Measurements from ENCODE around the gene GSG1L. TPM values are rescaled to one million over a fixed set of nuclear protein-coding genes. Genes with fewer than 3 reads are reported as not detected.
"Not testable (repeated sequence)": the region's sequence is repeated elsewhere in the genome, so short reads cannot be mapped to it uniquely, and the experiment has no call there.

The GSG1L gene
- total RNA-seq, 1 donor from 2014 or later: not detected

DNA sequence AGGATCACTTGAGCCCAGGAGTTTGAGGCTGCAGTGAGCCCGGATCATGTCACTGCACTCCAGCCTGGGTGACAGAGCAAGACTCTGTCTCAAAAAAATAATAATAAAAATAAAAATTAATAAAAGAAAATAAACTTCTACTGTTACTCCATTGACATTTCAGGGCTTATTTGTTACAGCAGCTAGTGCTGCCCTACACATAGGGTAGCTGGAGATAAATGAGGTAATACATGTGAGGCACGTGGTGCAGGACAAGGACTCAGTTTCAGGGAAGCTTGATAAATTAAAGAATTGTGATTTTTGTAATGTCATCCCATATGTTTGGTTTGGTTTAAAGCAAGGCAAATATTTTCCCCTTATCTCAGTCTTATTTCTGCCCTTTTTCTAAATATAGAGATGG is 80.3 kb downstream of the GSG1L start:
- intact Hi-C loops (cut with DNase I): no loop called here

DNA sequence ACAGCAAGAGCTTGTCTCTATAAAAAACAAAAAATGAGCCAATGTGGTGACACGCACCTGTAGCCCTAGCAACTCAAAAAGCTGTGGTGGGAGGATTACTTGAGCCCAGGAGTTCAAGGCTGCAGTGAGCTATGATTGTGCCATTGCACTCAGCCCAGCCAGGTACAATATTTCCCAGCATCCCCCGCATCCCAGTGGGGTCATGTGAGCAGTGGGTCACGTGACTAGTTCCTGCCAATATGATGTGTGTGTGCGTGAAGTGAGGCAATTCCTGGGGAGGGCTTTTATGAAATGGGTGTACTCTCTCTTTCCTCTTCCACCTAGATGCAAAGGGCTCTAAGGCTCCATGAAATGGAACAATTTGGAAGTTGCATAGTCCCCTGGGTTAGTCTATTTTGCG is 81.3 kb downstream of the GSG1L start:
- Histone ChIP-seq H3K4me1 (peaks cover 3 to 10% of the 10 kb centered on the region in 2 donors), H3K27me3 (no peaks in the 10 kb centered on the region), H3K36me3 (no peaks in the 10 kb centered on the region), H3K4me3 (no peak overlapping the region), H3K9me3 (no peaks in the 10 kb centered on the region), H3K27ac (no peak overlapping the region)
- DNase-seq (ENCODE audit: low spot score in 2 of 2): peak in 1 of 2 donors; percentile 31
- intact Hi-C loops (cut with DNase I): no loop called here
- TF ChIP-seq, protein P1, sequence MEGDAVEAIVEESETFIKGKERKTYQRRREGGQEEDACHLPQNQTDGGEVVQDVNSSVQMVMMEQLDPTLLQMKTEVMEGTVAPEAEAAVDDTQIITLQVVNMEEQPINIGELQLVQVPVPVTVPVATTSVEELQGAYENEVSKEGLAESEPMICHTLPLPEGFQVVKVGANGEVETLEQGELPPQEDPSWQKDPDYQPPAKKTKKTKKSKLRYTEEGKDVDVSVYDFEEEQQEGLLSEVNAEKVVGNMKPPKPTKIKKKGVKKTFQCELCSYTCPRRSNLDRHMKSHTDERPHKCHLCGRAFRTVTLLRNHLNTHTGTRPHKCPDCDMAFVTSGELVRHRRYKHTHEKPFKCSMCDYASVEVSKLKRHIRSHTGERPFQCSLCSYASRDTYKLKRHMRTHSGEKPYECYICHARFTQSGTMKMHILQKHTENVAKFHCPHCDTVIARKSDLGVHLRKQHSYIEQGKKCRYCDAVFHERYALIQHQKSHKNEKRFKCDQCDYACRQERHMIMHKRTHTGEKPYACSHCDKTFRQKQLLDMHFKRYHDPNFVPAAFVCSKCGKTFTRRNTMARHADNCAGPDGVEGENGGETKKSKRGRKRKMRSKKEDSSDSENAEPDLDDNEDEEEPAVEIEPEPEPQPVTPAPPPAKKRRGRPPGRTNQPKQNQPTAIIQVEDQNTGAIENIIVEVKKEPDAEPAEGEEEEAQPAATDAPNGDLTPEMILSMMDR (IDR thresholded peaks at IDR 0.05): no peak

More for the DNA sequence above, 80.3 kb downstream of the GSG1L start:
- Histone ChIP-seq H3K36me3 (no peaks in the 10 kb centered on the region), H3K4me3 (no peak overlapping the region), H3K4me1 (peaks cover 3 to 8% of the 10 kb centered on the region in 2 donors), H3K27ac (no peak overlapping the region), H3K9me3 (no peaks in the 10 kb centered on the region), H3K27me3 (no peaks in the 10 kb centered on the region)
- no peak for DNase-seq (ENCODE audit: low spot score in 2 of 2)
- TF ChIP-seq, protein P1 (IDR thresholded peaks at IDR 0.05): no peak

DNA sequence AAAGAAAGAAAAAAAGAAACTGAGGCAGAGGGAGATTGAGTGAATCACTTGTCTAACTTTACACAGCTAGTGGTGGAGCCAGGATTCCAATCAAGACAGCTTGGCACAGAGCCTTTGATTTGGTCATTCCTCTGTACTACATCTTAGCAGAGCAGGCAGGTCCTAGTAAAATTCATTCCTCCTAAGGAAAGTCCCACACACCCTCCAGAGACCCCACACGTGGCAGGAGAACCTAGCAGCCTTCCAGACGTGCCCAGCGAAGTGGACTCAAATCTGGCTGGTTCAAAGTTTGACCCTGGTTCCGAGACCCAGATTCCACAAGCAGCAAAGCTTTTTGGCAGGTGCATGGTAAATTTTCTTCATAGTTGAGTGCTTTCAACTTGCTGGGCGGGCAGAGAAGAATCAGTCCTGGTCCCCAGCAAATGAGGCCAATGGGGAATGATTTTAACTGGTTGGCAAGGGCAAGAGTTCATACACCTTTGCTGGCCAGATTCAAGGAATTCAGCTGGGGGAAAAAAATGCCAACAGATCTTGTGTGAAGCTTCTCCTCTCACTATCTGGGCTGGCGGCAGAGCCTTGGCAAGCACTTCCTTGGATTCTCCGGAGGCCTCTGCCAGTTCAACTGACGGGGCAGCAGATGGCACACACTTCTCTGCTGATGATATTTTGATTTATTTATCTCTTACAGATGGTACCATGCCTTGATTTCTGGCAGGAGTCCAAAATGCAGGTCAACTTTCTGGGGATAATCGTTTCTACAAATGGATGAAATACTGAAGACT is 82.4 kb downstream of the GSG1L start:
- H3K27me3 ChIP-seq: no peaks in the 10 kb centered on the region
- H3K9me3 ChIP-seq: no peaks in the 10 kb centered on the region
- intact Hi-C loops (cut with DNase I): no loop called here
- TF ChIP-seq, protein P1 (IDR thresholded peaks at IDR 0.05): no peak
- peak overlapping the region; percentile 15 to 54 for H3K27ac ChIP-seq
- no peaks in the 10 kb centered on the region for H3K36me3 ChIP-seq
- peak in 1 of 2 donors; percentile 64 for DNase-seq (ENCODE audit: low spot score in 2 of 2)
- H3K4me1 ChIP-seq: peaks cover 3 to 10% of the 10 kb centered on the region in 2 donors
- H3K4me3 ChIP-seq: no peak overlapping the region

DNA sequence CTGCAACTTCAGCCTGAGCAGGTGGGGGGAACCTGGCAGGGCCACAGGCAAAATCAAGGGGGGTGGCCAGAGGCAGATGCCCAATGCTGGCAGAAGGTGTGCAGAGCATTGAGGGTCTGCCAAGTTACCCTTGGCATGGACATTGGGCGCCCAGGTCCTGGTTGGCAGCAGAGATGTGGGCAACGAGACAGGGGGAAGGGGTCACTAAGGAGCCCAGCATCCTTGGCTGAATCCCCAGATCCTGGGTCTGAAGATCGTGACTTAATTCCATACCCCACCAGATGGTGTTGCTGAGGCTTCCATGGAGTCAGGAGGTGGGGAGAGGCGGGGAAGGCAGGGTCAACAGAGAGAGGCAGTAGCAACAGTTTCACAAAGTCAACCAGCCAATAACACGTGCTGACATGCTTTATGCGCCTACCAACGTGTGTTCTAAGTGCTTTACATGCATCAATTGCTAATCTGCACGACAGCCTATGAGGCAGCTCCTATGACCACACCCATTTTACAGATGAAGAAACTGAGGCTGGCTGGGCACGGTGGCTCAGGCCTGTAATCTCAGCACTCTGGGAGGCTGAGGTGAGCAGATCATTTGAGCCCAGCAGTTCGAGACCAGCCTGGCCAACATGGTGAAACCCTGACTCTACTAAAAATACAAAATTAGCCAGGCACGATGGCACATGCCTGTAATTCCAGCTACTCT is 83.3 kb downstream of the GSG1L start:
- H3K9me3 ChIP-seq: no peaks in the 10 kb centered on the region
- H3K27ac ChIP-seq: peak overlapping the region; percentile 54 to 55
- DNase-seq (ENCODE audit: low spot score in 2 of 2): peak in 1 of 2 donors; percentile 56
- no peak overlapping the region for H3K4me3 ChIP-seq
- TF ChIP-seq, protein P1 (IDR thresholded peaks at IDR 0.05): peak in 1 of 3 experiments; percentile 11
- intact Hi-C loops (cut with DNase I): no loop called here
- peaks cover 3 to 10% of the 10 kb centered on the region in 2 donors for H3K4me1 ChIP-seq
- no peaks in the 10 kb centered on the region for H3K36me3 ChIP-seq
- H3K27me3 ChIP-seq: no peaks in the 10 kb centered on the region

DNA sequence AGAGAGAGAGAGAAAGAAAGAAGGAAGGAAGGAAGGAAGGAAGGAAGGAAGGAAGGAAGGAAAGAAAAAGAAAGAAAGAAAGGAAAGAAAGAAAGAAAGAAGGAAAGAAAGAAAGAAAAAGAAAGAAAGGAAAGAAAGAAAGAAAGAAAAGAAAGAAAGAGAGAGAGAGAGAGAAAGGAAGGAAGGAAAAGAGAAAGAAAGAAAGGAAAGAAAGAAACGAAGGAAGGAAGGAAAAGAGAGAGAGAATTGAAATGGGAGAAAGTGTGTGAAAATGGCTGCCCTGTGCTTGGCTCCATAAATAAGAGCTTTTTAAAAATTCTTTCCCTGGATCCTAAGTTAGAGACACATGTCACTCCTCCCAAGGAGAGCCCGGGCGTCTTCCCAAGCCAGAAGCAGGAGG is 83.8 kb downstream of the GSG1L start:
- not testable (repeated sequence) for H3K9me3 ChIP-seq; H3K4me3 ChIP-seq; H3K36me3 ChIP-seq; H3K27me3 ChIP-seq; DNase-seq (ENCODE audit: low spot score in 2 of 2)
- Histone ChIP-seq H3K27ac (peak overlapping the region; percentile 54 to 55), H3K4me1 (peaks cover 3 to 10% of the 10 kb centered on the region in 2 donors)
- intact Hi-C loops (cut with DNase I): loop anchor here (10.0 kb wide), 1 partner anchor 285 kb away; no protein-coding TSS in a partner anchor

DNA sequence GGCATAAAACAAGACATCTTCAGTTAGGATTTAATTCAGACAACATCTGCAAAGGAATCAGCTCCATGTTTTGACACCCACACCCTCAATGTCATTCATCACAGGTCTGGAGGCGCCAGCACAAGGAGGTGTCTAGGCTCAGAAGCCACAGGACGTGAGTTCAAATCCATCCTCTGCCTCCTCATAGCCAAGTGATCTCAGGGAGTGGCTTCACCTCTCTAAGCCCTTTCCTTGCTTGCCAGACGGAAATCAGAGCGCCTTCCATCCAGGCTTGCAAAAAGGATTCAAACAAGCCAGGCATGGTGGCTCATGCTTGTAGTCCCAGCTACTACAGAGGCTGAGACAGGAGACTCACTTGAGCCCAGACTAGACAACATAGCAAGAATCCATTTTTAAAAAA is 84.6 kb downstream of the GSG1L start:
- H3K36me3 ChIP-seq: no peaks in the 10 kb centered on the region
- TF ChIP-seq, protein P1 (IDR thresholded peaks at IDR 0.05): no peak
- no peak overlapping the region for H3K4me3 ChIP-seq
- no peaks in the 10 kb centered on the region for H3K27me3 ChIP-seq
- intact Hi-C loops (cut with DNase I): loop anchor here (10.0 kb wide), 1 partner anchor 284 kb away; no protein-coding TSS in a partner anchor
- no peak for DNase-seq (ENCODE audit: low spot score in 2 of 2)
- H3K27ac ChIP-seq: no peak overlapping the region
- H3K9me3 ChIP-seq: no peaks in the 10 kb centered on the region
- H3K4me1 ChIP-seq: peaks cover 3 to 10% of the 10 kb centered on the region in 2 donors
